Right ventricle myocardium superior (tissue), 1 donor: ENCODE measurements around the gene UBXN10. TPM values are rescaled to one million over a fixed set of nuclear protein-coding genes. Genes with fewer than 3 reads are reported as not detected.
"Not testable (repeated sequence)": the region's sequence is repeated elsewhere in the genome, so short reads cannot be mapped to it uniquely, and the experiment has no call there.

Experiments
- ATAC-seq: fragments of 200-7000 bp; cut with Tn5 transposase; one replicate; pipeline ENCODE4 v1.9.1; 2020; ENCODE audit warnings: mild to moderate bottlenecking; ENCODE audit not compliant: poor library complexity
- DNase-seq: peaks from one replicate; pipeline ENCODE4 v3.0.0-alpha.2; 2020
- intact Hi-C: fragments of 100-400 bp; cut with DNase I; formaldehyde crosslinking; loops from one replicate; pipeline ENCODE4 v1.11.2; 2022
- total RNA-seq: library from RNA; stranded (reverse); fragmentation: NEBNext Ultra II Directional; extraction: Animal tissue kit (Norgen Biotek cat#: 25700); gene quantifications from one replicate; pipeline ENCODE4 v1.2.1, GENCODE V29; 2021
- donor health status: DM: no; HTN: yes; CAD: no; lungs with severe emphysema.

UBXN10 gene
- total RNA-seq, 1 donor from 2014 or later = 2.2 TPM

- DNase-seq, ATAC-seq, intact Hi-C loops: not testable (repeated sequence)
Measured at GRCh38 chr1:20219053-20219452, 33.2 kb downstream of the UBXN10 start.

- DNase-seq (no peak), ATAC-seq (peak; percentile 66)
- intact Hi-C loops = no loop called here
Measured at GRCh38 chr1:20220036-20220435, 34.1 kb downstream of the UBXN10 start.

GRCh38 chr1:20223106-20223505 is 37.2 kb downstream of the UBXN10 start:
- ATAC-seq (no peak), DNase-seq (no peak)
- intact Hi-C loops = no loop called here

GRCh38 chr1:20223551-20224419 is 37.9 kb downstream of the UBXN10 start:
- ATAC-seq = no peak
- intact Hi-C loops = no loop called here
- no peak for DNase-seq

GRCh38 chr1:20224546-20224945 is 38.6 kb downstream of the UBXN10 start:
- ATAC-seq = no peak
- no peak for DNase-seq
- intact Hi-C loops = no loop called here

GRCh38 chr1:20227704-20228103 is 41.8 kb downstream of the UBXN10 start:
- DNase-seq = no peak
- intact Hi-C loops = no loop called here
- no peak for ATAC-seq

- no peak for ATAC-seq
- intact Hi-C loops = no loop called here
- no peak for DNase-seq
Measured at GRCh38 chr1:20228314-20228825, 42.5 kb downstream of the UBXN10 start.

GRCh38 chr1:20229171-20229570 is 43.3 kb downstream of the UBXN10 start:
- ATAC-seq (no peak), DNase-seq (no peak)
- intact Hi-C loops = no loop called here

GRCh38 chr1:20232564-20232963 is 46.7 kb downstream of the UBXN10 start:
- ATAC-seq, intact Hi-C loops, DNase-seq: not testable (repeated sequence)

- intact Hi-C loops = no loop called here
- peak; percentile 79 for ATAC-seq
- no peak for DNase-seq
Measured at GRCh38 chr1:20233394-20233793, 47.5 kb downstream of the UBXN10 start.

GRCh38 chr1:20233866-20234265 is 48.0 kb downstream of the UBXN10 start:
- no peak for ATAC-seq
- intact Hi-C loops = no loop called here
- no peak for DNase-seq

- intact Hi-C loops = no loop called here
- ATAC-seq = no peak
- DNase-seq = no peak
Measured at GRCh38 chr1:20234788-20235535, 49.1 kb downstream of the UBXN10 start.

GRCh38 chr1:20237646-20238045 is 51.8 kb downstream of the UBXN10 start:
- intact Hi-C loops = no loop called here
- no peak for ATAC-seq
- DNase-seq = no peak

- intact Hi-C loops = no loop called here
- ATAC-seq = no peak
- DNase-seq = no peak
Measured at GRCh38 chr1:20240012-20240411, 54.1 kb downstream of the UBXN10 start.

- intact Hi-C loops = no loop called here
Measured at GRCh38 chr1:20242890-20243479, 57.1 kb downstream of the UBXN10 start.

More at GRCh38 chr1:20242890-20243479, 57.1 kb downstream of the UBXN10 start:
- DNase-seq (no peak), ATAC-seq (no peak)

Other genes with a start within 250 kb of the UBXN10 start
- gene PLA2G2A, start 206.5 kb upstream of the UBXN10 start, total RNA-seq = 154 TPM
- 56.7 TPM for gene PLA2G5, start 115.9 kb upstream of the UBXN10 start, total RNA-seq
- gene PLA2G2D, start 66.6 kb upstream of the UBXN10 start, total RNA-seq = not detected
- not detected for gene PLA2G2F, start 46.8 kb upstream of the UBXN10 start, total RNA-seq
- gene PLA2G2C, start 422 bp downstream of the UBXN10 start, total RNA-seq = not detected
- 0.13 TPM for gene VWA5B1, start 104.8 kb downstream of the UBXN10 start, total RNA-seq